Measurements from ENCODE around the gene IKZF4. TPM values are rescaled to one million over a fixed set of nuclear protein-coding genes. Genes with fewer than 3 reads are reported as not detected.
A peak's percentile ranks its signal among the peaks of the same experiment; 100 is the strongest.
"Not testable (repeated sequence)": the region's sequence is repeated elsewhere in the genome, so short reads cannot be mapped to it uniquely, and the experiment has no call there.

The IKZF4 gene
- total RNA-seq, 4 donors from 2014 or later: 1.9 to 6.2 (median 3.9) TPM

DNA sequence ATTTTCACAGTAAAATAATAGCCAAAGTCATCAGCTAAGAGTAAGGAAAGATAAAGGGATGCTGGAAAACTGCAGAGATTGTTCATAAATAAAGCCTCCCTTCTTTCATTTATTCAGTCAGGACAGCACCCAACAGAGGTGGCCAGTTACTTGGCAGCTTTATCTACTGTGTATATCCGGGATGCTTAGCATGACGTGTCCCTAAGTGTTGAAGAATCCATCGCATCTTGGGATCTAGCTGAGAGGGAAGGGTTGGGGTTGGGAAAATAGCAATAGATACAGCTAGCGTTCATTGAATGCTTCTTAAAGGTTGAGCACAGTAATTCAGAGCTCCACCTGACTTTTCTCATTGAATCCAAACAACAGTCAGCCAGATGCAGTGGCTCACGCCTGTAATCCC lies 53.6 kb downstream of the IKZF4 start:
- Histone ChIP-seq H3K4me1 (peaks cover 0 to 5% (median 2%) of the 10 kb centered on the region in 4 donors), H3K27me3 (no peaks in the 10 kb centered on the region), H3K9me3 (no peaks in the 10 kb centered on the region), H3K36me3 (no peaks in the 10 kb centered on the region), H3K4me3 (no peak overlapping the region), H3K27ac (no peak overlapping the region)
- TF ChIP-seq POLR2A (IDR thresholded peaks at IDR 0.05): no peak
- TF ChIP-seq POLR2AphosphoS5 (IDR thresholded peaks at IDR 0.05): no peak
- TF ChIP-seq EP300 (IDR thresholded peaks at IDR 0.05; ENCODE audit: low read depth): no peak
- TF ChIP-seq, protein P1, sequence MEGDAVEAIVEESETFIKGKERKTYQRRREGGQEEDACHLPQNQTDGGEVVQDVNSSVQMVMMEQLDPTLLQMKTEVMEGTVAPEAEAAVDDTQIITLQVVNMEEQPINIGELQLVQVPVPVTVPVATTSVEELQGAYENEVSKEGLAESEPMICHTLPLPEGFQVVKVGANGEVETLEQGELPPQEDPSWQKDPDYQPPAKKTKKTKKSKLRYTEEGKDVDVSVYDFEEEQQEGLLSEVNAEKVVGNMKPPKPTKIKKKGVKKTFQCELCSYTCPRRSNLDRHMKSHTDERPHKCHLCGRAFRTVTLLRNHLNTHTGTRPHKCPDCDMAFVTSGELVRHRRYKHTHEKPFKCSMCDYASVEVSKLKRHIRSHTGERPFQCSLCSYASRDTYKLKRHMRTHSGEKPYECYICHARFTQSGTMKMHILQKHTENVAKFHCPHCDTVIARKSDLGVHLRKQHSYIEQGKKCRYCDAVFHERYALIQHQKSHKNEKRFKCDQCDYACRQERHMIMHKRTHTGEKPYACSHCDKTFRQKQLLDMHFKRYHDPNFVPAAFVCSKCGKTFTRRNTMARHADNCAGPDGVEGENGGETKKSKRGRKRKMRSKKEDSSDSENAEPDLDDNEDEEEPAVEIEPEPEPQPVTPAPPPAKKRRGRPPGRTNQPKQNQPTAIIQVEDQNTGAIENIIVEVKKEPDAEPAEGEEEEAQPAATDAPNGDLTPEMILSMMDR (IDR thresholded peaks at IDR 0.05): no peak
- intact Hi-C loops (cut with DNase I; ENCODE audit: low total_unique reads) (no loop called here), in situ Hi-C loops (cut with MboI; ENCODE audit: low pct_ligation_motif_present in 1 of 4, low pct_unique_long_range_greater_than_20kb in 1 of 4, low sequenced_read_pairs in 3 of 4) (no loop called here)
- DNase-seq: no peak
- WGBS, 2 donors (ENCODE audit: low coverage in 1 of 2): 86 to 100% methylated on average over 1 to 5 of the region's 5 CpGs

DNA sequence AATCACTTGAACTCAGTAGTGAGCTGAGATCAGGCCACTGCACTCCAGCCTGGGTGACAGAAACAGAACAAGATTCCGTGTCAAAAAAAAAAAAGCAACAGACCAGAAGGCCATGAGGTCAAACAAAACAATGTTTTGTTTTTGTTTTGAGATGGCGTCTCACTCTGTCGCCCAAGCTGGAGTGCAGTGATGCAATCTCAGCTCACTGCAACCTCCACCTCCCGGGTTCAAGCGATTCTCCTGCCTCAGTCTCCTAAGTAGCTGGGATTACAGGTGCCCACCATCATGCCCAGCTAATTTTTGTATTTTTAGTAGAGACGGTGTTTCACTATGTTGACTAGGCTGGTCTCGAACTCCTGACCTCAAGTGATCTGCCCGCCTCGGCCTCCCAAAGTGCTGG lies 57.1 kb downstream of the IKZF4 start:
- 79% methylated on average over 9 of the region's 9 CpGs; no CpG with 5 or more reads in 1 of the 2 donors for WGBS, 2 donors (ENCODE audit: low coverage in 1 of 2)
- H3K4me3 ChIP-seq; H3K27me3 ChIP-seq; H3K9me3 ChIP-seq; intact Hi-C loops (cut with DNase I; ENCODE audit: low total_unique reads); H3K27ac ChIP-seq; H3K36me3 ChIP-seq; DNase-seq; in situ Hi-C loops (cut with MboI; ENCODE audit: low pct_ligation_motif_present in 1 of 4, low pct_unique_long_range_greater_than_20kb in 1 of 4, low sequenced_read_pairs in 3 of 4): not testable (repeated sequence)
- peaks cover 0 to 18% (median 8%) of the 10 kb centered on the region in 4 donors for H3K4me1 ChIP-seq

DNA sequence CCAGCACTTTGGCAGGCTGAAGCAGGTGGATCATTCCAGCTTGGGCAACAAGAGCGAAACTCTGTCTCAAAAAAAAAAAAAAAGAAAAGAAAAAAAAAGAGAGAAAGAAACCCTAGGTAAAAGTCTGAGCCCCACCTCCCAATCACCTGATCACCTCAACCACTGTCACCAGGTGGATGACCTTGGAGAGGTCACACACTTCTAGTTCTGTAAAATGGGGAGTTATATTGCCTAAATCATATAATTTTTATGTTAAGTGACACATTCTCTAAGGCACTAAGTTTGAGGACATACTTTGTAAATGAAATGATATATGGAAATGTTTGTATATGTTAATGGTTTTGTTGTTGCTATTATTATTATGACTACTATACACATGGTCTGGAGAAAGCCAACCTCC lies 57.6 kb downstream of the IKZF4 start:
- Histone ChIP-seq H3K36me3 (no peaks in the 10 kb centered on the region), H3K9me3 (no peaks in the 10 kb centered on the region), H3K4me3 (peak overlapping the region in 1 of 4 donors; percentile 65), H3K4me1 (peaks cover 0 to 23% (median 12%) of the 10 kb centered on the region in 4 donors), H3K27ac (peak overlapping the region; percentile 89 to 94 (median 90)), H3K27me3 (no peaks in the 10 kb centered on the region)
- intact Hi-C loops (cut with DNase I; ENCODE audit: low total_unique reads): no loop called here
- DNase-seq: no peak
- in situ Hi-C loops (cut with MboI; ENCODE audit: low pct_ligation_motif_present in 1 of 4, low pct_unique_long_range_greater_than_20kb in 1 of 4, low sequenced_read_pairs in 3 of 4): no loop called here
- whole genome bisulfite sequencing, 2 donors (ENCODE audit: low coverage in 1 of 2): 88% methylated on average over 1 of the region's 1 CpG; no CpG with 5 or more reads in 1 of the 2 donors
- TF ChIP-seq POLR2AphosphoS5 (IDR thresholded peaks at IDR 0.05) (no peak), POLR2A (IDR thresholded peaks at IDR 0.05) (no peak), EP300 (IDR thresholded peaks at IDR 0.05; ENCODE audit: low read depth) (no peak)
- TF ChIP-seq, protein P1 (IDR thresholded peaks at IDR 0.05): no peak

DNA sequence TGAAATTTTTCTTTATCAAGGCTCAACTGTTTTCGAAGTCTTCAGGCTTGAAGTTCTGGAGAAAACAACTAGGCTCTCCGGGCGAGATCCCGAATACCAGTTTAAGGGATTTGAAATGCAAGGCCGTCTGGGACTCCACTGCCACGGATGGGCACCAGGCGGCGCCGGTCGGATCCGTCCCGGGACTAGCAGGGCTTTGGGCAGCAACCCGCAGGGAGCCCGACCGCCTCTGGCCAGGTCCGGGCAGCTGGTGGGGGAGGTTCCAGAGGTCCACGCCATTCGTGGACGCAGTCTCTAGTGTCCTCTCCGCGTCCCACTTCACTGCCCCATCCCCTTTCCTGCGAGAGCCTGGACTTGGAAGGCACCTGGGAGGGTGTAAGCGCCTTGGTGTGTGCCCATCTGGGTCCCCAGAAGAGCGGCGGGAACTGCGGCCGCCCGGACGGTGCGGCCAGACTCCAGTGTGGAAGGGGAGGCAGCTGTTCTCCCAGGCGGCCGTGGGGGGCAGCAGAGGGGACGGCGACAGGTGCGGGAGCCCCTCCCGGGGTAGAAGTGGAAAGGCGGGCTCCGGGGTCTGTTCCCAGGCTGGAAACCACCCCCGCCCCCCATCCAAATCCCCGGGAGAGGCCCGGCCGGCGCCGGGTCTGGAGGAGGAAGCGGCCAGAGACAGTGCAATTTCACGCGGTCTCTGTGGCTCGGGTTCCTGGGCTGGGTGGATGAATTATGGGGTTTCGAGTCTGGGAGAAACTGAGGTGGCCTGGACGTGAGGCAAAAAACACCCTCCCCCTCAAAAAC lies 58.3 kb downstream of the IKZF4 start:
- H3K36me3 ChIP-seq: no peaks in the 10 kb centered on the region
- intact Hi-C loops (cut with DNase I; ENCODE audit: low total_unique reads): no loop called here
- H3K27ac ChIP-seq: peak overlapping the region; percentile 89 to 94 (median 90)
- in situ Hi-C loops (cut with MboI; ENCODE audit: low pct_ligation_motif_present in 1 of 4, low pct_unique_long_range_greater_than_20kb in 1 of 4, low sequenced_read_pairs in 3 of 4): no loop called here
- peaks cover 0 to 28% (median 17%) of the 10 kb centered on the region in 4 donors for H3K4me1 ChIP-seq
- H3K27me3 ChIP-seq: no peaks in the 10 kb centered on the region
- peak; percentile 94 for DNase-seq
- 2% methylated on average over 45 of the region's 50 CpGs; no CpG with 5 or more reads in 1 of the 2 donors for WGBS, 2 donors (ENCODE audit: low coverage in 1 of 2)
- H3K4me3 ChIP-seq: peak overlapping the region; percentile 35 to 74 (median 64)
- no peaks in the 10 kb centered on the region for H3K9me3 ChIP-seq
- peak; percentile 73 for TF ChIP-seq POLR2A (IDR thresholded peaks at IDR 0.05)
- TF ChIP-seq POLR2AphosphoS5 (IDR thresholded peaks at IDR 0.05): peak in 2 of 3 donors; percentile 70 to 77
- TF ChIP-seq, protein P1 (IDR thresholded peaks at IDR 0.05): peak; percentile 74 to 93 (median 78)
- no peak for TF ChIP-seq EP300 (IDR thresholded peaks at IDR 0.05; ENCODE audit: low read depth)

All from transverse colon (tissue), 4 donors.